ENCODE measurements around the gene FGFR3. TPM values are rescaled to one million over a fixed set of nuclear protein-coding genes. Genes with fewer than 3 reads are reported as not detected.

Gene FGFR3
- polyA plus RNA-seq (2013, experiment 1 of 2; ENCODE audit: insufficient read length) = 2.1 TPM
- polyA plus RNA-seq (2013, experiment 2 of 2; ENCODE audit: insufficient read length) = 2.0 TPM

DNA sequence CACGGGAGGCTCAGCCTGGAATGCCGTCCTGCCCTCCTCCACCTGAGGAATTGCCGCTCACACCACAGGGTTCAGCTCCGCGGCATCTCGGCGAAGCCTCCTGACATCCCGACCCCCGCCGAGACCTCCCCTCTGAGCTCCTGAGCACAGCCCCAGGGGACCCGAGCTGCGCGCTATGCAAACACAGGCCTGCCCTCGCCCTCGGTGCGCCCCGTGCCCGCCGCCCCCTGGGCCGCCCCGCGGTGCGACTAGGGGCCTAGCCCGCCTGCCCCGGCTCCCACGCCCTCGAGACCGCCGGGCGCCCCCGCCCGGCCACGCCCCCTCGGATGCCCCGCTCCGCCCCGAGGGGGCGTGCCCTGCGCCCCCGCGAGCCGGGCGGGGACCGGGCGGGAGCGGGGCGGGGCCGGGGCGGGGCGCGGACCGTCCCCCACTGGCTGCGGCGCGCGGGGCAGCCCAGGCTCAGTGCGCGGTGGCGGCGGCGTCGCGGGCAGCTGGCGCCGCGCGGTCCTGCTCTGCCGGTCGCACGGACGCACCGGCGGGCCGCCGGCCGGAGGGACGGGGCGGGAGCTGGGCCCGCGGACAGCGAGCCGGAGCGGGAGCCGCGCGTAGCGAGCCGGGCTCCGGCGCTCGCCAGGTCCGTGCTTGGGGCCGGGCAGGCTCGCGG, at the start of gene FGFR3:
FGFR3 (plus strand) TSS at position 462 of the 664 bp plus-strand sequence. CDS start 642 bp downstream, outside the sequence.
- DNase-seq = peak; percentile 49

DNA sequence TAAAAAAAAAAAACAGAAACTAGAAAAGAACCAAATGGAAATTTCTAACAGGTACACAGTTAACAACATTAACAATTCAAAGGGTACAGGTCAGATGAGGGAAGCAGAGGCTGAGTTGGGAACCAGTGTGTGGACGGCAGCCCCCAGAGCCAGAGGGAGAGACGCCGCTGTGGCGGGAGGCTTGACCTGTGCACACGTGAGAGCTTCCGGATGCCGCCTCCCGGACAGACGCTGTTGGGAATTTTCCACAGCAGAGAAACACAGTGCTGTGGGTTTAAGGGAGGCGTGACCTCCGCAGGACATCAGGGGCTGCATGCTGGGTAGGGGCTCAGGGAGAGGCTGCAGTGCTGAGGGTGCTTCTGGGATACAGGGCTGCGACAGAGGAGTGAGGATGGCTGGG, 49.5 kb upstream of the FGFR3 start:
- no peak for DNase-seq

DNA sequence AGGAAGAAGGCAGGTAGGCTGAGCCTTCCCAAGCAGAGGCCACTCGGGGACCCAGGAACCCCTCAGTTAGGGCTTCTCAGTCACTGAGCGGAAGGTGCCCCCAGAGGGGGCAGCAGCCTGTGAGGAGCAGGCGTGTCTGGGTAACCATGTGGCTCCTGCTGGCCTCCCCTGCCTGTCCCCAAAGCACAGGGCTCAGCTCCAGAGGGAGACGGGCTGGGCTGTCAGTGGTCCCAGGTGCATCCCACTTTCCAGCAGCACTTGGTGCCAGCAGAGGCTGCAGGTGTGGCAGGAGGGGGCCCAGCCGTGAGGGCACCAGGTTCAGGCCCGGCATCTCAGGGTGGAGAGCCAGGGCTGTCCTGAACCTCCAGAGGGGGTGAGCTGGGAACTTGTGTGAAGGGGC, 49.1 kb upstream of the FGFR3 start:
- DNase-seq = no peak

DNA sequence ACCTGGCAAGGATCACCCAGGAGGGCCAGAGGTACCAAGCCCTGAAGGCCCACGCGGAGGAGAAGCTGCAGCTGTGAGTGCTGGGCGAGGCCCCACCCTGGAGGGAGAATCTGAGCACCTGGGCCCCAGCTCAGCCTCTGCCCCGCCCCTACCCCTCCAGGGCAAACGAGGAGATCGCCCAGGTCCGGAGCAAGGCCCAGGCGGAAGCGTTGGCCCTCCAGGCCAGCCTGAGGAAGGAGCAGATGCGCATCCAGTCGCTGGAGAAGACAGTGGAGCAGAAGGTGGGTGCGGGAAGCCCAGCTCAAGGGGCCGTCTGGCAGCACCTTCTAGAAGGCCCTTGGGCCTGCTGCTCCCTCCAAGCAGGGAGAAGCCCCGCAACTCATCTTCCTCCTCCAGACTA, 48.5 kb upstream of the FGFR3 start:
- no peak for DNase-seq

DNA sequence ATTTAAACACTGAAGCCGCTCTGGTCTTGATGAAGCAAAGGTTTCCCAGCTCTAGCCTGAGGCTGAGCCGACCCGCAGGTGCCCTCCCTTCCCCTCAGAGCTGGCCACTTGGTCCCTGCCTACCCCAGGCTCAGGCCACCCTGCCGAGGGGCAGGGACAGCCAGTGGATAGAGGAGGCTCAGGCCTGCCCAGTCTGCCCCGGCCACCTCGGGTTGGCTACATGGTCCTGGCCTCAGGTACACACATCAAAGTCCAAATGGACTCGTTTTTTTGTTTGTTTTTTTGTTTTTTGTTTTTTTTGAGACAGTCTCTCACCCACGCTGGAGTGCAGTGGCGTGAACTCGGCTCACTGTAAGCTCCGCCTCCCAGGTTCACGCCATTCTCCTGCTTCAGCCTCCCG, 47.9 kb upstream of the FGFR3 start:
- no peak for DNase-seq

DNA sequence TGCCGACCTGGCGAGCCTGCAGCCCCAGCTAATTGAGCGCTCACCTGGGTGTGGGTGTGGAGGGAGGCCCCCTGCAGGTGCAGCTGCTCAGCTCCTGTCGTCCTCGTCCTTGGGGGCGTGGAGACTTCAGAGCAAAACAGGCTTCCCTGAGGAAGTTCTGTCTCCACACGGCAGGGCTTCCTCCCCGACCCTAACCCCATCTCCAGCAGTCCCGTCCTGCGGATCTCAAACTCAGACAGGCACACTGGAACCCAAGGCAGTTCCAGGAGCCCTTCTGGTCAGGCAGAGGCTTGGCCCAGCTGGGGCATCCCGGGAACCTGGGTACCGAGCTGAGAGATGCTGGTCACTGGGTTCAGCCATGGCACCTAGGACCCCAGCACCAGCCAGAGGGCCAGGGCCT, 47.4 kb upstream of the FGFR3 start:
- DNase-seq = no peak

DNA sequence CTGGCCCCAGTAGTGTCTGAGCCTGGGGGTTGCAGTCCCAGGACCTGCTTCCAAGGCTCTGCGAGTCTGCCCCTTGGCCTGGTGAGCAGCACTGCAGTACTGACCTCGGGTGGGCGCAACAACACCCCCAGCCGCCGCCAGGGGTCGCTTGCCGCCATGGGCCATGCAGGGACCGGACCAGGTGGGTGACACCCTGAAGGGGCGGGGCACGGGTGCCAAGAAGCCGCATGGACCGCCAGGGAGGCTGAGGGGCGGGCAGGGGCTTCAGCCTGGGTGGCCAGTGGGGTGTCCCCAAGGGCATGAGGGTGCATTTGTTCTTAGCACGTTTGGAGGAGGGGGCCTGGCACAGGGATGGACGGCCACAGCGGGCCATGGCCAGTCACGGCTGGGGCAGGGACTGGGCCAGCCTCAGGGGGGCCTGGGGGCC, 46.8 kb upstream of the FGFR3 start:
- peak; percentile 68 for DNase-seq

DNA sequence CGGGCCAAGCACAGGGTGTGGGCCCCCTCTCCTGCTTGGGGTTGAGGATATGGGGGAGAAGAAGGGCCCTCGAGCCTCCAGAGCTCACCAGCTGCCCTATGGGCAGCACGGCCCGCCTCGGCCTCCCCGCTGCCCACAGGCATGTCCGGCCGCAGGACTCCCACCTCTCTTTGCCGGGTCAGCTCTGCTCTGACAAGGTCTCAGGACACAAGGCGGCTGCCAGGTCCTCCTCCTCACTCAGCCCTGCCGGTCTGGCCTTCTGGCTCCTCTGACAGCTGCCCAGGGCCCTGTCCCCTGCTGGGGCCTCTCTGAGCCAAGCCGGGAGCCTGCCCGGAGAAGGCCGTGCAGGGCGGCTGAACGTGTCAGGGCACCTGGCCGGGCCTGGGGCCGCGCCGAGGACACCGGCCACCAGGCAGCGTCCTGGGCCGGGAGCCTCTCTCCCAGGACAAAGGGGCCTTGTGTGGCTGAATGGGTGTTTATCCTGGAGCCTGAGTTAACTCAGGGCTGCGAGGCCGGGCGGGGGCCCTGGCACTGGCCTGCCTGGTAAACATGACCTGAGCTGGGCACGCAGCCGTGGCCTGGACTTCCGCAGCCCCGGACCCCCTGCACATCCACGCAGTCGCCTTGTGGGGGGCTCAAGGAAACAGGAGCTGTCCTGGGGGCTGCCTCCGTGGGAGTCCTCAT, 46.0 kb upstream of the FGFR3 start:
- no peak for DNase-seq

DNA sequence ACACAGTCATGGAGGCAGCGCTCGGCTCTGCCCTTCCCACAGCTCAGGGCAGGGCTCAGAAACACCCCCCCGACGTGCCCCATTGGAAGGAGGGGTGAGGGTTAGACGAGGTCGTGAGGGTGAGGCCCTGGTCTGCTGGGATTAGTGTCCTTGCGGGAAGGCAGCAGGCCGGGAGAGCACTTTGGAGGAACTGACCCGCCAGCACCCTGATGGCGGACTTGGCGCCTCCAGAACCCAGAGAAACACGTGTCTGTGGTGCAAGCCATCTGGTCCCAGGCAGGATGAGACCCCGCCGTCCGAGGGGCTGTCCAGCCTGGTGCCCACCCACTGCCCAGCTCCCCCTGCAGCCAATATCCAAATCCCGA, 45.5 kb upstream of the FGFR3 start:
- no peak for DNase-seq

DNA sequence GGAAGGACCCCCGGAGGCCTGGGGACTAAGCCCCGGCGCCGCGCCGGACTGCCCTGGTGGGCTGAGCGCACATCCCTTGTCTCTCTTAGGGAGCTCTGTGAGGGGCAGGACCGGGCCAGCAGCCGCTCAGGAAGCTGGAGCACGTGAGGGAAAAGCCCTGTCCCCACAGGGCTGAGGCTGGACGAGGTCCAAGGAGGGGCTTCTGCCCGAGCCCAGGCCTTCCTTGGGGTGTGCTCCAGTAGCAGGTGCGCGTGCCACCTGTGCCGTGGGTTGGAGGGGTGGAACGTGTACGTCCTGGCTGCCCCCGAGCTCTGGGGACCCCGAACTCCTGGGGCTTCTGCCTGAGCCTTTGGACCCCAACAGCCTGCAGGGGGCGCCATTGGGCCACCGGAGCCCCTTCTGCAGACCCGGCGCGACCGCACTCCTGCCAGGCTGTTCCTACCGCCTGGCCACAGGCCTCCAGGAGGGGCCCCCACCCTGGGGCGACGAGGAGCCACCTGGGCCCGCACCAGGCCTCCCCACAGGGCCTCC, 44.6 kb upstream of the FGFR3 start:
- DNase-seq = peak; percentile 57

DNA sequence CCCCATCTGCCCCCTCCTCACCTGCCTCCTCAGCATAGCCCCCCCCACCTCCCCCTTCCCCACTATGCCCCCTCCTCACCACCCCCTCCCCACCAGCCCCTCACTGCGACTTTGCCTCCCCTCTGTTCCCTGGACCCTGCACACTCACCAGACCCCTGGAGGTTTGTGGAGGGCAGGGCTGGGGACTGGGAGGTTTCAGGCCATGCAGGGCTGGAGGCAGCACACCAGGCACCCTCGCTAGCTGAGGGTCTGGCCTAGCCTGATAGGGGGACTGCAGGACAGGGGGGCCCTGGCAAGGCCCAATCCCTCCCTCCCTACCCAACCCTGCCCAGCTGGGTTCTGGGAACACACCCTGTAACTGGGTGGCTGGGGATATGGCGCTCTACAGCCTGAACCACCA, 43.7 kb upstream of the FGFR3 start:
- no peak for DNase-seq

DNA sequence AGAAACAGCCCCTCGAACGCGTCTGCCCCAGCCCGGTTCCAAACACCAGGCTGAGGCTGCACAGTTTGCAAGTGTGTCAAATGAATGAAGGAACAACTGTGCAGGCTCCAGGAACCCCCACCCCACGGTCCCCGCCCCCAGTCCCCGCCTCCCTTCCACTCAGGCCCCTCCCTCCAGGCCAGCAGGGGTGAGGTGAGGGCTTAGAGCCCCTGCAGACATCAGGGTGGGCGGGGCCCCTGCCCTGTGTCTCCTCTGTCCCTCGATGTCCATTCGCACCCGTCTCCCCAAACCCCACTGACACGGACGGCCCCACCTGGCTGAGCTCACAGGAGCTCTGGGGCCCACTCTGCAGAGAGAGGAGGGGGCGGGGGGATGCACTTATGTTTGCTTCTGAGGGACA, 43.3 kb upstream of the FGFR3 start:
- no peak for DNase-seq

DNA sequence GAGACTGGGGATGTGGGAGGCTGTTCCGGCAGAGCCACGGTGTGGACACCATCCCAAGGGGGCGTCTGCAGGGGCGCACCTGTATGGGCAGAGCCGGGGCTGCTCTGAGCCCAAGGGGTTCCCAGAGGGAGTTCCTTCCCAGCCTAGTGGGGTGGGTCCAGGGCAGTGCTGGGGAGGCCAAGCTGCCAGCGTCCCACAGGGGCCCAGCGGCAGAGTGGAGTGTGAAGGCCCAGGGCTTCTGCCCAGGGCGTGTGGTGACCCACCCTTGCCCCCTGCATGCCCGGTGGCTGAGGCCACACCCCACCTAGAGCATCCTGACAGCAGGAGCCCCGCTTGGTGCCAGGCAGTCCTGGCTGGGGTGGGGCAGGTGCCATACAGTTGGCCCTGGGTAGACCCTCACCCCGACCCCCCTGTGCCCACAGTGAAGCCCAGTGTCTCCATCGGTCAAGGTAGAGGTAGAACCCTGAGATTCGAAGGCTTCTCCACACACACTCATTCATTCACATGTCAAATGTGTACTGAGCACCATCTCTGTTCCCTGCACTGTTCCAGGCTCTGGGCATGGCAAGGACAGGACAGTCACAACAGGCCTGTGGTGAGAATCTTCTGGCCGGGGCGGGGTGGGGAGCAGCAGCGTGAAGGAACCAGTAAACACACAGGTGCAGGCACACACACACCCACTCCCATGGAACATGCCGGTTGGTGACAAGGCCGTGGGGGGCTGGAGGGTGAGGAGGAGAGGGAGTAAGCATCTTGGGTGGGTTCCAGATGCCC, 42.5 kb upstream of the FGFR3 start:
- no peak for DNase-seq

DNA sequence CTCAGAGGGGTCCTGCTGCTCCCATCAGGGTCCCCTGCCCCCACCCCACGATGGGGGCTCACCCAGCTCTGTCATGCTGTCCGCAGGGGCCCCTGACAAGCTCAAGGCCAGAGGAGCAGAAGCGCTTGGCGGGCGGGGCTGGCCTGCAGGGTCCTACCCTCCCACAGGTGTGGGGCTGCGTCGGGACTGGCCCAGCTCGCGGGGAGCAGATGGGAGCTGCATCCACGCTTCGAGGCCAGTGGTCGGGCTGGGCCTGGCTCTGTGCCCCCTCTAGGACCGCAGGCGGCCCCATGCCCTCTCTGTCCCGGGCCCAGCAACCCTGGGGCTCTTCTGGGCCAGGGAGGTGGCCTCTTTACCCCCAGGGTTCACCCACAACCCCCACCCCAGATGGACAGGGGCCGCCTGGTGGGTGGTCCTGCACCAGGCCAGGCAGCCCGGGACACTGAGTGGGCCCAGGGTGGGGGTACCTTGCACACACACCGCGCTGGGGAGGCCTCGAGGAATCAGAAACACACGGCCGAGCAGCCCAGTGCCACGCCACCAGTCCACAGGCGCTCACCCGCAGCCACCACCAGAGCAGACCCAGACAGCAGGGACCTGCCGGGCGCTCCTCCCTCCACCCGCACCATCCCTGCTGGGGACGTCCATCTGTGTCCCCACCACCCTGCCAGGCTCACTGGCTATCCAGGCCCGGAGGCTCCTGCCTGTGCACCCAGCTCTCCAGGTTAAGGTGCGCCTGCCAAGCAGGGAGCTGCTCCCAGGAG, 41.8 kb upstream of the FGFR3 start:
- no peak for DNase-seq

DNA sequence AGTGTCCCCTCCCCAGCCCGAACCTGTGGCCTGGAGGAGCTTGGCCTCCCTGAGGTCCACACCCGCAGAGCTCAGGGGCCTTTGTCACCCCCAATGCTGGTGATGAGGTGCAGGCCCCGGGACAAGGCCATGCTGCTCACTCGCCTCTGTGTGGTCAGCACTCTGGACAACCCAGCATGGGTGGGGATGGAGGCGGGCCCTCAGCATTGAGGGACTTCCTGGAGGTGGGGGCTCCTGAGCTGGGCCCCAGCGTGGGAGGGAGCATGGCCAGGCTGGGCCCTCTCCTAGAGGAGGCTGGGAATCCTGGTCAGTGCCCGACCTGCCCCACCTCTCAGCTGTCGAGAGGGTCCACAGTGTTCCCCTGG, 41.2 kb upstream of the FGFR3 start:
- no peak for DNase-seq

DNA sequence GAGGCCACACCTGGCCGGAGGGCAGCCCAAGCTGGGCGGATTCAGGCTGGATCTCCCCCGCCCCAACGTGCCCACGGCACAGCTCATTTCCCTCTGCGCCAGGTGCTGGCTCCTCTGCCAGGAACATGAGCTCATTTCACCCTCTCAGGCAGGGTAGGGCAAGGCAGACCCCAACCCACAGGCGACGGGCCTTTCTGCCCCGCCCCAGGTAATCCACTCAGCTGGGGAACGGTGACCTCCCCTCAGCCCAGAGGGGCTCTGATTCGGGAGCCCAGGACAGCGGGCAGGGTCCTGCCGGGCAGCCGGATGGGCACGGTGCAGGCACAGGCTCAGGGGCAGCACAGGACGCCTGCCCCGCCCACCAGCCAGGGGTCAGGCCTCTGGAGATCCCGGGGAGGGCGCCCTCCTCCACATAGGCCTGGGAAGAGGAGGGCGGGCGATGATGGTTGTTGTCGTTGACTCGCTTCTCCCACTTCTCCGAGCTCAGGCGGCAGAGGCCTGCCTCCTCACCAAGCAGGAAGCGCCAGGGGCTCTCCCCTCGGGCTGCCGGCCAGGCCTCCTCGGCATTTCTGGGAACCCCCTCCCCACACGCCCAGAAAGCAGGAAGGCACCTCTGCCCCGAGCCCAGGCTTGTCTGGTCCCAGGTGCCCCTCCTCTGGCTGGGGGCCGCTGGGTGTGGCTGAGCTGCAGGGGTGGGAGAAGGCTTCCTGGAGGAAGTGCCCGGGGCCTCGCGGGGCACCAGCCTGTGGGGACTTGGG, 40.6 kb upstream of the FGFR3 start:
- no peak for DNase-seq

DNA sequence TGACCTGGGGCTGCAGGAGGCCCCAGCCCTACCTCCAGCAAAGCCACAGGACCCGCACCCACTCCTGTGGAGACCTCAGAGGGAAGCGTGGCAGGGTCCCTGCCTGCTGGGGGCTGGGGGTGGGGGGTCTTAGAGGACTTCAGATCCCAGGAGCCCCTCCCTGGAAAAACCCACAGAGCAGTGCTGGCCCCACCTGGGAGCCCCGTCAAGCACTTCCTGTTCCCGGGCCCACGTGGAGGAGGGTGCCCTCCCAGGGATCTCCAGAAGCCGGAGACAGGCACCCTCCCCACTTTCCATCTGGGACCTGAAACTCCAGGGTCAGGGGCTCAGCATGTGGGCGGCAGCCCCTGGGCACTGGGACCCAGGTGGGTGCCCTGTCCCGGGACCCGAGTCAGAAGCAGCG, 39.8 kb upstream of the FGFR3 start:
- no peak for DNase-seq

DNA sequence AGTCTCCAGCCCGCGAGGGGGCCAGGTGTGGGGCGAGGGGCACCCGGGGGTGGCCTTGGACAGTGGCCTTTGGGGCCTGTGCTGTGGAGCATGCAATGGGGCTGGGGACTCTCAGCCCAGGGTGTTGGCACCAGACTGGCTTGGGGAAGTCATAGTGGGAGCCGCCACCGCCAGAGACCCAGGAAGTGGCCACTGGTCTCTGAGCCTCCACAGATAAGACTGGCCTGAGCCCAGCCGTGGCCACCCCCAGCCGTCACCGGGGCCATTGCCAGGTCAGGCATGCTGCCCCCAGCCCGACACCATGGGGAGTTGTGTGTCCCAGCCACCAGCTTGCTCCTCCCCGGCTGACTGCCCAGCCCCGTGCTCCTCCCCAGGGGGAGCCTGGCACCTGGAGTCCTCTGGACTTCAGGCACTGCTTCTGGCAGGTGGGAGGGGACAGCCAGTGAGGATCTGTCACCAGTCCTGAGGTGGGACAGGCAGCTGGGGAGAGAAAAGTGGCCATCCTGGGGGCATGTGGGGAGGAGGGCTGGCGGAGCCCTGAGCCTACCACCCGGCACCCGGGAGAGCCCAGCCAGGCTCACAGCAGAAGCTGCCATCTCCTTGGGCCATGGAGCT, 39.3 kb upstream of the FGFR3 start:
- no peak for DNase-seq

DNA sequence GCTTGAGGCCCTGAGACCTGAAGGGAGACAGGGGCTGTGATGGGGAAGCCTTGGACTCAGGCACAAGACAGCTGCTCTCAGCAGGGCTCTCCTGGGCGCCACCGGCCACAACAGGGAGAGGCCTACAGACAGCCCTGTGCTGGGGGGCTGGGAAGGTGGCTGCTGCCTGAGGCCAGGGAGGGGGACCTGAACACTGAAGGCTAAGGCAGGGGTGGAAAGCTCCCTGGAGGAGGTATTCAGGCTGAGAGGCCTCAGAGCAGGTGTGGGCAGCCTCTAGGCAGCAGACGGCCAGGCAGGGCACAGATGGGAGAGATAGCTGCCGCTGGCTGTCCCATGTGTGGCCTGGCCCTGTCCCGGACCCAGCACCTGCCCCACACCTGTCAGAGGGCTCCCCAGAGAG, 38.8 kb upstream of the FGFR3 start:
- no peak for DNase-seq

DNA sequence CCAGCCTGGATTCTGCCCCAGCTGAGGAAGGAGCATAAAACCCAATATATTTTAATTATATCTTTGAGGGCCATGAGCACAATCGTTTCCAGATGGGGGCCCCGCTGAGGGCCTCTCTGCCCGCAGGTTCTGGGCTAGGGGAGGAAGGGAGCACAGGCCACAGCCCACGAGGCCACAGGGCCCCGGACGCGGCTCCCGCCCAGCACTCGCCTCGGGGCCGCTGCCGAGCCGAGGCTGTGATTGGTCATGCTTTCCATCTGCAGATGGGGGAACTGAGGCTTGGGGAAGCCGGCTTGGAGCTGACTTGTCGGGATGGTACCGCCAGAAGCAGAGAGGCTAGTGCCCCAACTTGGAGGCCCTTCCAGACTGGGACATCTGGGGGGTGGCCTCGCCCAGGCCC, 37.8 kb upstream of the FGFR3 start:
- no peak for DNase-seq

DNA sequence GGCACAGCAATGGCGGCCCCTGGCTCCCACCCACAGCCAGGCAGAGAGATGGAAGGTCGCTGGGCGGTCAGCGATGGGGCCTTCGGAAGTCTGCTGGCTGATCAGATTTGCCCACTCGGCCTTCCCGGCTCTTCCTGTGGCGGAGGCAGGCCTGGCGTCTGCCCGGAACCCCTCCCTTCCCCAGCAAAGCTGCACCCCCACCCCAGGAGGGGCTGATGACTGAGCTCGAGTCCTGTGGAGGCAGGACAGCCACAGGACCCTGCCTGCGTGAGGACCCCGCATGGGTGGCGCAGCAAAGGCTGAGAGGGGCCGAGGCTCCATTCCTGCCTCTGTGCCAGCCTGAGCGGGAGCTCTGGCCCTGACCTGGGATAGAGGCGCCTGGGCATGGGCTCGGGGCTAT, 37.0 kb upstream of the FGFR3 start:
- DNase-seq = no peak
